Prostate gland (tissue), 2 donors: ENCODE results near the gene MRPL45. TPM values are rescaled to one million over a fixed set of nuclear protein-coding genes. Genes with fewer than 3 reads are reported as not detected.

Experiments used
- DNase-seq: peaks from one replicate; pipeline ENCODE4 v3.0.0-alpha.2; 2019; ENCODE audit warnings: low spot score
- H3K27ac ChIP-seq, 2 donors: fragments of 200-600 bp; sonication (generic); 2 replicates each; pipeline ENCODE4 v1.5.1; 2017 to 2019
- H3K27me3 ChIP-seq: fragments of 200-600 bp; sonication (generic); replicated peaks from 2 replicates; pipeline ENCODE4 v1.5.1; 2019; ENCODE audit not compliant: insufficient read depth
- H3K36me3 ChIP-seq, 2 donors: fragments of 200-600 bp; sonication (generic); 1 replicate in 1 of 2; 2 replicates in 1 of 2; pipeline versions ENCODE4 v1.5.1 to v1.8.1; 2017 to 2019
- H3K4me1 ChIP-seq: fragments of 200-600 bp; sonication (generic); replicated peaks from 2 replicates; pipeline ENCODE4 v1.5.1; 2019
- H3K4me3 ChIP-seq, 2 donors: fragments of 200-600 bp; sonication (generic); 2 replicates each; pipeline ENCODE4 v1.5.1; 2017 to 2019
- H3K9me3 ChIP-seq: fragments of 200-600 bp; sonication (generic); 2 replicates; pipeline ENCODE4 v1.5.1; 2017
- POLR2A ChIP-seq: fragments of 450-650 bp; IDR thresholded peaks from one replicate; pipeline ENCODE4 v1.6.1; 2016; ENCODE audit warnings: antibody characterized with exemption, mild to moderate bottlenecking
- POLR2AphosphoS5 ChIP-seq: sonication (generic); formaldehyde crosslinking; IDR thresholded peaks from one replicate; pipeline ENCODE4 v1.6.1; 2017; ENCODE audit warnings: antibody characterized with exemption
- WGBS: methylation state at CpG from one replicate; pipeline ENCODE4 v1.1.5; 2018; 5-methylcytosine and 5-hydroxymethylcytosine counted together
- intact Hi-C: fragments of 100-400 bp; cut with DNase I; formaldehyde crosslinking; loops from one replicate; pipeline ENCODE4 v1.14.2; 2022
- total RNA-seq, 2 donors: library from RNA; depleted of rRNA; stranded (reverse); fragments of >200 nt; gene quantifications; one replicate each; pipeline ENCODE4 v1.1.0, GENCODE V29; 2016
- TF ChIP-seq, protein P1 (sequence below), 4 experiments: fragments of 200-600 bp in 2 of 4; fragments of 450-650 bp in 2 of 4; sonication (generic) in 2 of 4; IDR thresholded peaks; 1 replicate in 3 of 4; 2 replicates in 1 of 4; pipeline ENCODE4 v1.5.1; 2016 to 2019; ENCODE audit warnings: antibody characterized with exemption in 4 of 4, mild to moderate bottlenecking in 2 of 4, moderate library complexity in 2 of 4

MRPL45 gene
- total RNA-seq, 2 donors from 2014 or later, result 24.7 to 37.3 TPM

DNA sequence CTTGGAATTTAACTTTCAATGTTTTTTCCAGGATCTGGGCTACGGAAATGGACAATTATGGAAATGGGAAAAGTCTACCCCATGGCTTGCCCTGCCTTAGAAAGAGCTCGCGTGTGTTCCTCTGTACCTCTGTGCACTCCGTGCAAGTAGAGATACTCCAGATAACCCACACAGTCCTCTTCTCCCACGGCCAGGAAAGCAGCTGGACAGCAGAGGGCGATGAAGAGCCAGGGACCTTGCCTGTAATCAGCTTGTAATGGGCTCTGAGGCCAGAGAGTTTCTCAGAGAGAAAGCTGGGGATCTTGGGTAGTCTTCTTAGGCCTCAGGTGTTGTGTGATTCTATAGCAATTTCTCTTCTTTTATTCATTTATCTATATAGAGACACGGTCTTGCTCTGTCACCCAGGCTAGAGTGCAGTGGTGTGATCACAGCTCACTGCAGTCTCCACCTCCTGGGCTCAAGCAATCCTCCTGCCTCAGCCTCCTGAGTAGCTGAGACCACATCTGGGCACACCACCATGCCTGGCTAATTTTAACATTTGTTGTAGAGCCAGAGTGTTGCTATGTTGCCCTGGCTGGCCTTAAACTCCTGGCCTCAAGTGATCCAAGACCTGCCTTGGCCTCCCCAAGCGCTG is 52.2 kb downstream of the MRPL45 start:
- H3K9me3 ChIP-seq, result no peaks in the 10 kb centered on the region
- H3K27ac ChIP-seq, result no peak overlapping the region
- TF ChIP-seq, protein P1, sequence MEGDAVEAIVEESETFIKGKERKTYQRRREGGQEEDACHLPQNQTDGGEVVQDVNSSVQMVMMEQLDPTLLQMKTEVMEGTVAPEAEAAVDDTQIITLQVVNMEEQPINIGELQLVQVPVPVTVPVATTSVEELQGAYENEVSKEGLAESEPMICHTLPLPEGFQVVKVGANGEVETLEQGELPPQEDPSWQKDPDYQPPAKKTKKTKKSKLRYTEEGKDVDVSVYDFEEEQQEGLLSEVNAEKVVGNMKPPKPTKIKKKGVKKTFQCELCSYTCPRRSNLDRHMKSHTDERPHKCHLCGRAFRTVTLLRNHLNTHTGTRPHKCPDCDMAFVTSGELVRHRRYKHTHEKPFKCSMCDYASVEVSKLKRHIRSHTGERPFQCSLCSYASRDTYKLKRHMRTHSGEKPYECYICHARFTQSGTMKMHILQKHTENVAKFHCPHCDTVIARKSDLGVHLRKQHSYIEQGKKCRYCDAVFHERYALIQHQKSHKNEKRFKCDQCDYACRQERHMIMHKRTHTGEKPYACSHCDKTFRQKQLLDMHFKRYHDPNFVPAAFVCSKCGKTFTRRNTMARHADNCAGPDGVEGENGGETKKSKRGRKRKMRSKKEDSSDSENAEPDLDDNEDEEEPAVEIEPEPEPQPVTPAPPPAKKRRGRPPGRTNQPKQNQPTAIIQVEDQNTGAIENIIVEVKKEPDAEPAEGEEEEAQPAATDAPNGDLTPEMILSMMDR (IDR thresholded peaks at IDR 0.05), result peak; percentile 69 to 93 (median 90)
- TF ChIP-seq POLR2AphosphoS5, result peak; percentile 70
- TF ChIP-seq POLR2A, result no peak
- 15% methylated on average over 8 of the region's 8 CpGs for WGBS
- no peaks in the 10 kb centered on the region for H3K27me3 ChIP-seq
- no peak overlapping the region for H3K4me3 ChIP-seq
- H3K36me3 ChIP-seq, result no peaks in the 10 kb centered on the region
- peak; percentile 84 for DNase-seq
- peaks cover 11% of the 10 kb centered on the region for H3K4me1 ChIP-seq
- intact Hi-C loops, result loop anchor here (1.0 kb wide), 1 partner anchor 65 kb away; no protein-coding TSS in a partner anchor

DNA sequence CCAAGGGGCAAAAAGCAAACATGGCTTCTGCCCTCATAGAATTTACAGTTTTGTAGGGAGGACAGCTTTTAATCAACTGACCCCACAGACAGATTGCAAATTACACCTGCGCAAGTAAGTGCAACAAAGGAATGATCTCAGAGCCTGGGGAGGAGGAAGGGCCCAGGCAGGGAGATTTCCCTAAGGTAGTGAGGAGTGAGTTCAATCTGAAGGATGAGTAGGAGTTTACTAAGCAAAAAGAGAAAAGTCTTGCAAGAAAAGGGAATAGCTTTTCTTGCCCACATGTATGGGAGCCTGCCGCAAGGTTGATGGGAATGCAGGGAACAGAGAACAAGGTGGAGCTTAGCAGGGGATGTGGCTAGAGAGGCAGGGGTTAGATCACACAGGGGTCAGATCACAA is 53.1 kb downstream of the MRPL45 start:
- Histone ChIP-seq H3K36me3 (no peaks in the 10 kb centered on the region), H3K9me3 (no peaks in the 10 kb centered on the region), H3K4me3 (no peak overlapping the region), H3K4me1 (peaks cover 11% of the 10 kb centered on the region), H3K27ac (no peak overlapping the region), H3K27me3 (no peaks in the 10 kb centered on the region)
- WGBS, result 98% methylated on average over 2 of the region's 2 CpGs
- no peak for DNase-seq
- intact Hi-C loops, result loop anchor here (10.0 kb wide), 1 partner anchor 135 kb away; no protein-coding TSS in a partner anchor
- TF ChIP-seq POLR2AphosphoS5 (no peak), POLR2A (no peak)
- TF ChIP-seq, protein P1 (IDR thresholded peaks at IDR 0.05), result no peak

DNA sequence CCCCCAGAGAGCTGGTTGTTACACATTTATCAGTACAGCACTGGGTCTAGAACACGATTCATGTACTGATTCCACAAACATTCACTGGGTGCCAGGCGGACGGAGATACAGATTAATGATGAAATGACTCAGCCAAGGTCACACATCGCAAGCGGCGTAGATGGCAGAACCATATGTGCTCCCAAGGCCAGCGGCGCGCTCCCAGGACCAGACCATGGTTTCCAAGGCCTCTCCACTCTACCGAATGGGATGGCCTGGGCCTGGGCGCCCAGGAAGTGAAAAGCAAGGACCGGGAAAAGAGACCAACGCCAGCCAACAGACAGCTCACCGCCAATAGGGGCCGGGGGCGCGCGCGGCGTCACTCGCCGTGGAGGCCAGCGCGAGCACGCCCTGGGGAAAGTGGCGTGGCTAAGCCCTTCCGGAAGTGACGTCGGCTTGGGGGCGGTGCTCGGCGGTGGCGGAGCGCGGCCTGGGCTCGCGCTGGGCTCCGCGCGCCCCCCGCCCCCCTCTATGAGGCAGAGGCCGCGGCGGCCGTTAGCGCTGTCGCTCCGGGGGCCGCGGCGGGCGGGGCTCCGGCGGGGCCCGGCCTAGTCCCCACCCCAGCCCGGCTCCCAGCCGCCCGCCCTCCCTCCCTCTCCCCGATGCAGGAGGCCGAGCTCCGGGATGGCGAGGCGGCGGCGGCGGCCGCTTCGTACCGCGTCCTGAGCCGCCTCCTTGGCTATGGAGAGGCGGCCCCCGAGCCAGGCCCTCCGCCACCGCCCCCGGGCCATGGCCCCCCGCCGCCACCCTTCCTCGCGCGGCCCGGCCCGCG is 54.6 kb downstream of the MRPL45 start, which contains the start of gene SOCS7:
Gene SOCS7, plus strand, starts transcription at position 433 of the 811 bp plus-strand sequence. Its CDS starts 209 bp downstream, at position 642.
- Histone ChIP-seq H3K36me3 (no peaks in the 10 kb centered on the region), H3K4me3 (peak within 1 kb of the TSS; percentile 86 to 96), H3K27ac (peak within 1 kb of the TSS; percentile 75 to 89), H3K27me3 (no peaks in the 10 kb centered on the region), H3K4me1 (peaks cover 11% of the 10 kb centered on the region), H3K9me3 (no peaks in the 10 kb centered on the region)
- WGBS, result 14% methylated on average over 40 of the region's 84 CpGs
- peak; percentile 81 for TF ChIP-seq POLR2AphosphoS5
- peak; percentile 77 for TF ChIP-seq POLR2A
- TF ChIP-seq, protein P1 (IDR thresholded peaks at IDR 0.05), result peak in 1 of 4 experiments; percentile 32
- peak; percentile 90 for DNase-seq
- intact Hi-C loops, result loop anchor here (10.0 kb wide), 1 partner anchor 133 kb away; no protein-coding TSS in a partner anchor

DNA sequence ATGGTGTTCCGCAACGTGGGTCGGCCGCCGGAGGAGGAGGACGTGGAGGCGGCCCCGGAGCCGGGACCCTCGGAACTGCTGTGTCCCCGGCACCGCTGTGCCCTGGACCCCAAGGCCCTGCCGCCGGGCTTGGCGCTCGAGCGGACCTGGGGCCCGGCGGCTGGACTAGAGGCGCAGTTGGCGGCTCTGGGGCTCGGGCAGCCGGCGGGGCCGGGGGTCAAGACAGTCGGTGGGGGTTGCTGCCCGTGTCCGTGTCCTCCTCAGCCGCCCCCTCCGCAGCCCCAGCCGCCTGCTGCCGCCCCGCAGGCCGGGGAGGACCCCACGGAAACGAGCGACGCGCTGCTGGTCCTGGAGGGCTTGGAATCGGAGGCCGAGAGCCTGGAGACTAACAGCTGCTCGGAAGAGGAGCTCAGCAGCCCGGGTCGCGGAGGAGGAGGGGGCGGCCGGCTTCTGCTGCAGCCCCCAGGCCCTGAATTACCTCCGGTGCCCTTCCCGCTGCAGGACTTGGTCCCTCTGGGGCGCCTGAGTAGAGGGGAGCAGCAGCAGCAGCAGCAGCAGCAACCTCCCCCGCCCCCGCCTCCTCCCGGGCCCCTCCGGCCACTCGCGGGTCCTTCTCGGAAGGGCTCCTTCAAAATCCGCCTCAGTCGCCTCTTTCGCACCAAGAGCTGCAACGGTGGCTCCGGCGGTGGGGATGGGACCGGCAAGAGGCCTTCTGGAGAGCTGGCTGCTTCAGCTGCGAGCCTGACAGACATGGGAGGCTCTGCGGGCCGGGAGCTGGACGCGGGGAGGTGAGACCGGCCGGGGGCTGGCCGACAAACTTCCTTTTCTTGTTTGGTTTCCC is 55.5 kb downstream of the MRPL45 start:
- Histone ChIP-seq H3K9me3 (no peaks in the 10 kb centered on the region), H3K27me3 (no peaks in the 10 kb centered on the region), H3K27ac (peak overlapping the region; percentile 75 to 89), H3K36me3 (no peaks in the 10 kb centered on the region), H3K4me3 (peak overlapping the region; percentile 86 to 96), H3K4me1 (peaks cover 11% of the 10 kb centered on the region)
- TF ChIP-seq POLR2AphosphoS5, result no peak
- WGBS, result under 1% methylated on average over 30 of the region's 72 CpGs
- intact Hi-C loops, result loop anchor here (10.0 kb wide), 1 partner anchor 132 kb away; no protein-coding TSS in a partner anchor
- DNase-seq, result no peak
